Endometrial microvascular endothelial cells (primary cell): ENCODE measurements around the gene PSMB2. TPM values are rescaled to one million over a fixed set of nuclear protein-coding genes. Genes with fewer than 3 reads are reported as not detected.

Source experiments
- in situ Hi-C: cut with HindIII; loops from 2 replicates; pipeline ENCODE4 v1.10.0; 2017; ENCODE audit warnings: low sequenced_read_pairs, low pct_unique_long_range_greater_than_20kb; ENCODE audit errors: inconsistent ontology term
- total RNA-seq: library from RNA; depleted of rRNA; stranded (reverse); fragments of >200 nt; gene quantifications from one replicate; pipeline ENCODE4 v1.2.3, GENCODE V29; 2015; ENCODE audit errors: inconsistent ontology term

PSMB2 gene
- total RNA-seq, 1 donor from 2014 or later: 102 TPM

- in situ Hi-C loops: no loop called here
Measured at GRCh38 chr1:35650416-35650815, 9.1 kb upstream of the PSMB2 start.

DNA sequence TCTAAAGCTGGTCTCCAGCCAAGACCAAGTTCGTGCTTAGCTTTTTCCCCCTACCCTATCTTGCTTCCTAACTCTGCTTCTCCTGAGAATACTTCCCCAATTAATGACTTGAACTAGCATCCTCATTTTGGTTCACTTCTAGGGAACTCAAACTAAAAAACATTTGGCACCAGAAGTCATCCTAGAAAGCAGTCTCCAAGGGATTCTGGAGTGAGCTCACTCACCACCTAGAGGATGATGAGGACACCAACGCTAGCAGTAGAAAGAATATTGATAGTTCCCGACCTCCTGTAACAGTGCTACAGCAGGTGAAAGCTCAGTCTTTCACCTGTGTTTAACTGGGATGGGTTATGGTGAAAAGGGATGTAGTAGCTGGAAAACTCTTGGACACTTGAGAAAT is 4.7 kb upstream of the PSMB2 start:
- in situ Hi-C loops: no loop called here

- in situ Hi-C loops: no loop called here
Measured at GRCh38 chr1:35644204-35644603, 2.9 kb upstream of the PSMB2 start.

DNA sequence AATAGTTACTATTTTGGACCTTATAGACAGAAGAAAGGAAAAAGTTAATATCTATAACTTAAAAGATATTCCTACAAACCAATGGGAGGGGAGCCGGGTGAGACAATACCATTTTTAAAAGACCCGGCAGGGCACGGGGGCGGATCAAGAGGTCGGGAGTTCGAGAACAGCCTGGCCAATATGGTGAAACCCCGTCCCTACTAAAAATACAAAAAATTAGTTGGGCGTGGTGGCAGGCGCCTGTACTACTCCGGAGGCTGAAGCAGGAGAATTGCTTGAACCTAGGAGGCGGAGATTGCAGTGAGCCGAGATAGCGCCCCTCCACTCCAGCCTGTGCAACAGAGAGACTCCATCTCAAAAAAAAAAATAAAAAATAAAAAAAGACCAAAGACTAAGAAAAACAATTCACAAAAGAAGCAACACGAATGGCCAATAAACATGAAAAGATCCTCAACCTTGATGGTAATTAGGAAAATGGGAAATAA is 1.2 kb upstream of the PSMB2 start:
- in situ Hi-C loops: no loop called here

- in situ Hi-C loops: no loop called here
Measured at GRCh38 chr1:35640380-35641232, 720 bp downstream of the PSMB2 start.

GRCh38 chr1:35637401-35637809 is 3.9 kb downstream of the PSMB2 start:
- in situ Hi-C loops: no loop called here

DNA sequence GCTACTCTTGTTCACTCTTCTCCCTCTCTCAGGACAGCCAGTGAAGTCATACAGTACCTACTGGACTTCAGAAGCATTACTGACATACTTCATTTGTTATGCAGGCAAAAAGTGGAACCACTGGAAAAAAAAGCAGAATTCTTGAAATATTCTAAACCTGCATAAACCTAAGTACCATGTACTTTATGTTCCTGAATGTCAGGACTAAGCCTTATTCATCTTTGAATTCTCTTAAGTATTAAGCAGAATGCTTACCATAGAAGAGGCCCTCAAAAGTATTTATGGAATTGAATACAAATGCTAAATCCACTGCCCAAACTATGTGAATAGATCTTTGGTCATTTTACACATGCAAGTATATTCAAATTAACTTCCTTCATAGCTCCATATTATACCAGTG is 7.8 kb downstream of the PSMB2 start:
- in situ Hi-C loops: no loop called here

- in situ Hi-C loops: no loop called here
Measured at GRCh38 chr1:35631396-35631795, 9.9 kb downstream of the PSMB2 start.

DNA sequence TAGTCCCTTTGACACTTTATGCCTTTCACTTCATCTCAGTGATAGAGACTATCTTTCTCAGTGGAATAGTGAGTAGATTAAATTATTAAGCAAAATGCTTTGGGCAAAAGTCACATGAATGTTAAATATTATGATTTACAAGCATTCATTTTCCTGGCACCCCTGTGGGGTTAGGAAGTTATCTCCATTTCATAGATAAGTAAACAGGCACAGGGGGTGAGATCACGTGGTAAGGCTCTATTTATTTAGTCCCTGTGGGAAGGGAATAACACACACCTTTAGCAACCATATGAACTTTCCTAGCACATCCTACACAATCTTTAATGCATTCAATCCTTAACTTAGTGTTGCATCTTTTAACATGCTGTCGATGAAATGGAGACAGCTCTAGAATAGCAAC is 12.3 kb downstream of the PSMB2 start:
- in situ Hi-C loops: no loop called here

DNA sequence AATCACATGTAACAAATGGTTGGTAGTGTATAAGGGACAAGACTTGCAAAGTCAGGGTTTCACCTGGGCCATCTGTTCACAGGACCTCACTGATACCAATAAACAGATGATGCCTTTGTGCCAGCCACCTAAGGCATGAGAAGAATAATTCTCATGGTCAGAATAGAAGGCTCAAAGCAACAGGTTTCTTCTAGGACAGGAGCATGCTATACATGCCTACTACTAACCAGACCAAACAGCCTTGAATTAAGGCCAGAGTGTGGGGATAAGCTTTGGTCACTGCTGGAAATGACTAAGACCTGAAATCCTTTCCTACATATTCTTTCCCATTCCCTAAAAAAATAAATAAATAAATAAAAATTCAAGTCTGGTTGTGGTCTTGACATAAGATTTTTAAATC is 17.5 kb downstream of the PSMB2 start:
- in situ Hi-C loops: no loop called here

DNA sequence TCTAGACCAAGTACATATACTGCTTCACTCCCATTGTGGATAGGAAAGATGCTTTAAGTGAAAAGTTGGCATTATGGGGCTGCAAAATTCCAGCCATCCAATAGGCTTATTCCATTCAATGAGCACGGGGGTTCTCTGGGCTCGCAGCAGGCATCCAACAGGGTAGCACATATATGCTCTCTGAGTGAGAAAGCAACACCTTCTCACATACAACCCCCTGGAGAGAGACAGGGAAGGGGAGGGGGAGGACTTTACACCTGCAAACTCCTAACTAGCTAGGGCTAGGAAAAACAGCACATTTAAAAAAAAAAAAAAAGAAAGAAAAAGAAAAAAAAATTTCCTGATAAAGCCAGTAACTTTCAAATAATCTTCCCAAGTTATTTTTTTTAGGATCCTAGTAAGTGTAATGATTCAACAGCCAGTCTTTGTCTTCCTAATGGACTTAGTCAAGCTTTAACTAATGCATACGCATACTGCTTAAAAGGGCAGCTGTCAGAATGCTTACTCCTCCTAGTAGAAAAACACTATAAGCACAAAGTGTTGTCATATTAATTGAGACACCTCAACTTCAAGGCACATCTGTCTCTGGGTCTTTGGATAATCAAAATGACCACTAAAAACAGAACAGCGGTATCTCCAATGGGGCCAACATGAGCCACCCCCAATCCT is 18.7 kb downstream of the PSMB2 start:
- in situ Hi-C loops: no loop called here

- in situ Hi-C loops: no loop called here
Measured at GRCh38 chr1:35619237-35620121, 21.8 kb downstream of the PSMB2 start.

GRCh38 chr1:35615440-35615839 is 25.9 kb downstream of the PSMB2 start:
- in situ Hi-C loops: no loop called here

DNA sequence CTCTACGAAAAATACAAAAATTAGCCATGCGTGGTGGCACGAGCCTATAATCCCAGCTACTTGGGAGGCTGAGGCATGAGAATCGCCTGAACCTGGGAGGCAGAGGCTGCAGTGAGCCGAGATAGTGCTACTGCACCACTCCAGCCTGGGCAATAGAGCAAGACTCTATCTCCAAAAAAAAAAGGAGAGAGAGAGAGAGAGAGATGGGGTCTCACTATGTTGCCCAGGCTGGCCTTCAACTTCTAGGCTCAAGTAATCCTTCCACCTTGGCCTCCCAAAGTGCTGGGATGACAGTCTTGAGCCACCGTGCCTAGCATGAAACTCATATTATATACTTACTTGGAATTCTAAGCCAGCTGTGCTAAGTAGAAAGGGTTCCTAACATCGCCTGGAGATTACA is 29.7 kb downstream of the PSMB2 start:
- in situ Hi-C loops: no loop called here

- in situ Hi-C loops: no loop called here
Measured at GRCh38 chr1:35605867-35606182, 35.5 kb downstream of the PSMB2 start.

- in situ Hi-C loops: no loop called here
Measured at GRCh38 chr1:35605071-35605866, 36.1 kb downstream of the PSMB2 start.

DNA sequence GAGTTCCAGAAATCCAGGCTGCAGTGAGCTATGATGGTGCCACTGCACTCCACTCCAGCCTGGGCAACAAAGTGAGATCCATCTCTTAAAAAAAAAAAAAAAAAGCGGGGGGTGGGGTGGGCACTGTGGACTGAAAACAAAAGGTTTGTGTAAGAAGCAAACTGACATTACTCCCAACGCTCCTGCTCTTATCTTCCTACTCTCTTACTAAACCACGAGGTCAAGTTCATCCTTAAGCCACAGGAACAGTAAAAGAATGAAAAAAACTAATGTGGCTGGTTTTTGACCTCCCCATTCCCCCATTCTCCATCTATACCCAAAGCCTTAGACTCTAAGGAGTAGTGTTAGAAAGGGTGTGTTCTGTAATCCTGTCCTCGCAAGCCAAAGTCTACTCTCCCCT is 37.4 kb downstream of the PSMB2 start:
- in situ Hi-C loops: no loop called here

GRCh38 chr1:35603468-35603867 is 37.9 kb downstream of the PSMB2 start:
- in situ Hi-C loops: no loop called here

GRCh38 chr1:35600593-35600992 is 40.7 kb downstream of the PSMB2 start:
- in situ Hi-C loops: no loop called here
